ENCODE results near the gene EPHB3. TPM values are rescaled to one million over a fixed set of nuclear protein-coding genes. Genes with fewer than 3 reads are reported as not detected.

Gene EPHB3
- total and polyA plus RNA-seq, 7 donors = 1.6 to 20.2 (median 1.9) TPM

GRCh38 chr3:184600685-184601377 is 39.2 kb downstream of the EPHB3 start:
- 27 to 70% methylated on average over 10 of the region's 10 CpGs for WGBS, 2 donors
- TF ChIP-seq EP300 (IDR thresholded peaks at IDR 0.05) = no peak
- no peak for TF ChIP-seq POLR2AphosphoS5 (IDR thresholded peaks at IDR 0.05)
- DNase-seq = peak; percentile 56

GRCh38 chr3:184601576-184602371 is 40.2 kb downstream of the EPHB3 start:
- WGBS, 2 donors = 6 to 12% methylated on average over 63 of the region's 63 CpGs
- intact Hi-C loops (cut with DNase I) = no loop called here
- peak; percentile 66 for DNase-seq
- Histone ChIP-seq H3K36me3 (no peaks in the 10 kb centered on the region), H3K9me3 (no peaks in the 10 kb centered on the region), H3K4me3 (peak overlapping the region in 3 of 4 donors; percentile 6 to 27 (median 24)), H3K4me1 (peaks cover 0 to 36% (median 25%) of the 10 kb centered on the region in 4 donors), H3K27ac (no peak overlapping the region), H3K27me3 (peaks cover 15 to 50% (median 35%) of the 10 kb centered on the region in 3 donors)
- no peak for TF ChIP-seq EP300 (IDR thresholded peaks at IDR 0.05)

More at GRCh38 chr3:184600685-184601377, 39.2 kb downstream of the EPHB3 start:
- no peak overlapping the region for H3K4me3 ChIP-seq
- H3K4me1 ChIP-seq = peaks cover 0 to 36% (median 25%) of the 10 kb centered on the region in 4 donors
- H3K36me3 ChIP-seq = no peaks in the 10 kb centered on the region
- H3K27ac ChIP-seq = no peak overlapping the region
- peaks cover 15 to 45% (median 35%) of the 10 kb centered on the region in 3 donors for H3K27me3 ChIP-seq
- H3K9me3 ChIP-seq = no peaks in the 10 kb centered on the region
- intact Hi-C loops (cut with DNase I) = no loop called here

- no peaks in the 10 kb centered on the region for H3K36me3 ChIP-seq
- 17 to 35% methylated on average over 14 of the region's 14 CpGs for WGBS, 2 donors
- H3K27me3 ChIP-seq = peaks cover 15 to 50% (median 35%) of the 10 kb centered on the region in 3 donors
- no peak overlapping the region for H3K27ac ChIP-seq
- H3K4me1 ChIP-seq = peaks cover 0 to 36% (median 25%) of the 10 kb centered on the region in 4 donors
- peak overlapping the region in 3 of 4 donors; percentile 6 to 27 (median 24) for H3K4me3 ChIP-seq
- TF ChIP-seq CTCF (IDR thresholded peaks at IDR 0.05) (no peak), POLR2AphosphoS5 (IDR thresholded peaks at IDR 0.05) (no peak), POLR2A (IDR thresholded peaks at IDR 0.05) (no peak), EP300 (IDR thresholded peaks at IDR 0.05) (no peak)
- intact Hi-C loops (cut with DNase I) = no loop called here
- no peaks in the 10 kb centered on the region for H3K9me3 ChIP-seq
- DNase-seq = peak; percentile 70
Measured at GRCh38 chr3:184602372-184603150, 41.0 kb downstream of the EPHB3 start.

GRCh38 chr3:184603151-184604030 is 41.8 kb downstream of the EPHB3 start:
- peaks cover 15 to 50% (median 35%) of the 10 kb centered on the region in 3 donors for H3K27me3 ChIP-seq
- no peak for DNase-seq
- WGBS, 2 donors = 29 to 51% methylated on average over 20 of the region's 20 CpGs
- intact Hi-C loops (cut with DNase I) = no loop called here
- TF ChIP-seq POLR2A (IDR thresholded peaks at IDR 0.05) (no peak), CTCF (IDR thresholded peaks at IDR 0.05) (no peak), EP300 (IDR thresholded peaks at IDR 0.05) (no peak), POLR2AphosphoS5 (IDR thresholded peaks at IDR 0.05) (no peak)
- peak overlapping the region; percentile 8 to 49 (median 45) for H3K4me3 ChIP-seq
- no peaks in the 10 kb centered on the region for H3K9me3 ChIP-seq
- peaks cover 0 to 36% (median 25%) of the 10 kb centered on the region in 4 donors for H3K4me1 ChIP-seq
- peak overlapping the region in 2 of 4 donors; percentile 12 to 27 for H3K27ac ChIP-seq
- H3K36me3 ChIP-seq = no peaks in the 10 kb centered on the region

Measured in sigmoid colon (tissue), 7 donors.